ENCODE results near the gene GDPD5.

- no peak for TF ChIP-seq YY1 (IDR thresholded peaks at IDR 0.05; ENCODE audit: insufficient read depth, insufficient read length)
- TF ChIP-seq ZNF274 (IDR thresholded peaks at IDR 0.05; ENCODE audit: low read depth, low read length), result no peak
- TF ChIP-seq SUZ12 (IDR thresholded peaks at IDR 0.05; ENCODE audit: extremely low read depth, insufficient read depth, insufficient read length), result no peak
These were observed 42.7 kb downstream of the GDPD5 start for GRCh38 chr11:75482931-75483469.

Data from NT2/D1 (cell line).